GM23338 (cell line): ENCODE data around the gene RPS2. TPM values are rescaled to one million over a fixed set of nuclear protein-coding genes. Genes with fewer than 3 reads are reported as not detected.

Experiments
- ATAC-seq: fragments of 200-7000 bp; cut with Tn5 transposase; 3 replicates; pipeline ENCODE4 v1.9.1; 2020
- DNase-seq: peaks from one replicate; pipeline ENCODE4 v3.0.0-alpha.2; 2015; ENCODE audit warnings: low spot score
- H2AFZ ChIP-seq: fragments of 200-600 bp; sonication (generic); 2 replicates; pipeline ENCODE4 v1.8.0; 2016; ENCODE audit warnings: antibody characterized with exemption, mild to moderate bottlenecking, moderate library complexity
- H3F3A ChIP-seq: fragments of 200-600 bp; sonication (generic); replicated peaks from 2 replicates; pipeline ENCODE4 v1.8.0; 2017; ENCODE audit warnings: antibody characterized with exemption, mixed run types, low read depth
- H3K27ac ChIP-seq: fragments of 200-600 bp; sonication (generic); 2 replicates; pipeline ENCODE4 v1.6.1; 2016; ENCODE audit warnings: low read depth
- H3K27me3 ChIP-seq: fragments of 200-600 bp; sonication (generic); 2 replicates; pipeline ENCODE4 v1.8.0; 2016; ENCODE audit warnings: mild to moderate bottlenecking, mixed run types, moderate library complexity; ENCODE audit not compliant: insufficient read depth
- H3K36me3 ChIP-seq: fragments of 200-600 bp; sonication (generic); 2 replicates; pipeline ENCODE4 v1.8.0; 2016; ENCODE audit warnings: mild to moderate bottlenecking; ENCODE audit not compliant: insufficient read depth
- H3K4me1 ChIP-seq: fragments of 200-600 bp; sonication (generic); 2 replicates; pipeline ENCODE4 v1.8.0; 2016; ENCODE audit warnings: mild to moderate bottlenecking, moderate library complexity; ENCODE audit not compliant: insufficient read depth
- H3K4me2 ChIP-seq: fragments of 200-600 bp; sonication (generic); 2 replicates; pipeline ENCODE4 v1.7.1; 2017; ENCODE audit warnings: mixed run types
- H3K4me3 ChIP-seq: fragments of 200-600 bp; sonication (generic); 2 replicates; pipeline ENCODE4 v1.6.1; 2016; ENCODE audit warnings: mixed run types
- H3K79me2 ChIP-seq: fragments of 200-600 bp; sonication (generic); replicated peaks from 2 replicates; pipeline ENCODE4 v1.8.0; 2017; ENCODE audit warnings: mild to moderate bottlenecking; ENCODE audit not compliant: insufficient read depth
- H3K9me2 ChIP-seq: fragments of 200-600 bp; sonication (generic); 2 replicates; pipeline ENCODE4 v1.8.0; 2017; ENCODE audit not compliant: insufficient read depth
- H4K20me1 ChIP-seq: fragments of 200-600 bp; sonication (generic); replicated peaks from 2 replicates; pipeline ENCODE4 v1.8.0; 2017; ENCODE audit warnings: mild to moderate bottlenecking; ENCODE audit not compliant: insufficient read depth
- H3K27ac Mint-ChIP-seq: 2 replicates; pipeline ENCODE4 v1.8.0; 2020; ENCODE audit warnings: inconsistent platforms, mild to moderate bottlenecking, moderate library complexity, mixed read lengths
- H3K27me3 Mint-ChIP-seq: 3 replicates; pipeline ENCODE4 v1.8.0; 2022; ENCODE audit warnings: low read depth, mild to moderate bottlenecking, moderate library complexity, mixed read lengths, inconsistent platforms; ENCODE audit not compliant: insufficient read depth, poor library complexity
- H3K36me3 Mint-ChIP-seq: 3 replicates; pipeline ENCODE4 v1.8.0; 2021; ENCODE audit warnings: low read depth, mild to moderate bottlenecking, inconsistent platforms, moderate library complexity, mixed read lengths
- H3K4me1 Mint-ChIP-seq: 3 replicates; pipeline ENCODE4 v1.8.0; 2020; ENCODE audit warnings: mild to moderate bottlenecking, inconsistent platforms, mixed read lengths
- H3K4me3 Mint-ChIP-seq: 3 replicates; pipeline ENCODE4 v1.8.0; 2021; ENCODE audit warnings: moderate library complexity, mild to moderate bottlenecking, inconsistent platforms, mixed read lengths
- H3K9me3 Mint-ChIP-seq: 3 replicates; pipeline ENCODE4 v1.8.0; 2020; ENCODE audit warnings: moderate library complexity, mild to moderate bottlenecking, inconsistent platforms, mixed read lengths
- CREB1 ChIP-seq: fragments of 250-450 bp; sonication (Bioruptor Pico); IDR thresholded peaks from 2 replicates; pipeline ENCODE4 v1.5.0; 2020; ENCODE audit warnings: low read depth, mild to moderate bottlenecking, moderate library complexity
- ETS1 ChIP-seq: IDR thresholded peaks from 2 replicates; pipeline ENCODE4 v1.6.1; 2016; ENCODE audit warnings: antibody characterized with exemption
- EZH2 ChIP-seq: fragments of 200-600 bp; sonication (generic); IDR thresholded peaks from one replicate; pipeline ENCODE4 v1.8.0; 2017; ENCODE audit warnings: antibody characterized with exemption, mild to moderate bottlenecking, low read depth; ENCODE audit not compliant: unreplicated experiment
- EZH2phosphoT487 ChIP-seq: fragments of 200-600 bp; sonication (generic); IDR thresholded peaks from one replicate; pipeline ENCODE4 v1.8.1; 2018; ENCODE audit warnings: antibody characterized with exemption; ENCODE audit not compliant: unreplicated experiment
- JUNB ChIP-seq: IDR thresholded peaks from one replicate; pipeline ENCODE4 v1.6.1; 2016; ENCODE audit warnings: antibody characterized with exemption; ENCODE audit not compliant: unreplicated experiment
- NANOG ChIP-seq: IDR thresholded peaks from 2 replicates; pipeline ENCODE4 v1.6.1; 2016; ENCODE audit warnings: antibody characterized with exemption, borderline replicate concordance
- POLR2AphosphoS5 ChIP-seq: IDR thresholded peaks from 2 replicates; pipeline ENCODE4 v1.6.1; 2016; ENCODE audit warnings: antibody characterized with exemption, low read depth
- REST ChIP-seq: IDR thresholded peaks from one replicate; pipeline ENCODE4 v1.6.1; 2018; ENCODE audit warnings: antibody characterized with exemption; ENCODE audit not compliant: unreplicated experiment
- STAT1 ChIP-seq: IDR thresholded peaks from one replicate; pipeline ENCODE4 v1.6.1; 2016; ENCODE audit warnings: antibody characterized with exemption; ENCODE audit not compliant: unreplicated experiment
- ZNF114 ChIP-seq: fragments of 250-450 bp; sonication (Bioruptor Pico); IDR thresholded peaks from 2 replicates; pipeline ENCODE4 v1.5.0; 2020; ENCODE audit warnings: mild to moderate bottlenecking, moderate library complexity
- ZNF331 ChIP-seq: fragments of 250-450 bp; sonication (Bioruptor Pico); IDR thresholded peaks from 2 replicates; pipeline ENCODE4 v1.5.0; 2020; ENCODE audit warnings: low read depth, mild to moderate bottlenecking, moderate library complexity
- ZNF462 ChIP-seq: fragments of 250-450 bp; sonication (Bioruptor Pico); IDR thresholded peaks from 2 replicates; pipeline ENCODE4 v1.5.0; 2020; ENCODE audit warnings: mild to moderate bottlenecking, moderate library complexity
- polyA plus RNA-seq: library from polyadenylated mRNA; unstranded; fragments of >200 nt; fragmentation: Nextera tagmentation; extraction: Ambion mirVana; gene quantifications from 2 replicates; pipeline ENCODE4 v1.2.1, GENCODE V29; 2016
- total RNA-seq: library from RNA; depleted of rRNA; stranded (reverse); fragments of >200 nt; shearing (Covaris generic); gene quantifications from 2 replicates; pipeline ENCODE4 v1.2.3, GENCODE V29; 2014
- TF ChIP-seq, protein P1 (sequence below), 2 experiments: fragments of 200-600 bp in 1 of 2; sonication (generic) in 1 of 2; conservative IDR thresholded peaks; 2 replicates each; pipeline versions ENCODE4 v1.5.1 to v1.6.1; 2016 to 2017; ENCODE audit warnings: antibody characterized with exemption in 2 of 2, low read depth in 2 of 2, mild to moderate bottlenecking in 2 of 2, moderate library complexity in 1 of 2

The RPS2 gene
- total and polyA plus RNA-seq, 2 experiments from 2014 or later: 3,786 to 3,992 TPM

DNA sequence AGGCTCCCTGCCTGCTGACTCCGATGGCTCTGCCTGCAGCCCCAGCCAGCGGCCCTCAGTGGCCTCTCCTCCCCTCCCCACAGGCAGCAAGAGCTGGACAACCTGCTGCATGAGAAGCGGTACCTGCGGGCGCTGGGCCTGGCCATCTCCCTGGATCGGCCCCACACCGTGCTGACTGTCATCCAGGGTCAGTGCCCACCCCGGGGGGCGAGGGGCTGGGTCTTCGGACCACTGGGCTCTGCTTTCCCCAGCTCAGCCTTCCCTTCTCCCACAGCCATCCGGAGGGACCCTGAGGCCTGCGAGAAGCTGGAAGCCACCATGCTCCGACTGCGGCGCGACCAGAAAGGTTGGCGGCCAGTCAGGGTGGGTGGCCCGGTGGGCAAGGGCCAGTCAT, 13.2 kb upstream of the RPS2 start:
- H3K4me1 ChIP-seq: peaks cover 18% of the 10 kb centered on the region
- H2AFZ ChIP-seq: no peak overlapping the region
- H3K27me3 Mint-ChIP-seq: peaks cover 37% of the 10 kb centered on the region
- H3K9me3 Mint-ChIP-seq: no peaks in the 10 kb centered on the region
- H3K36me3 ChIP-seq: no peaks in the 10 kb centered on the region
- H4K20me1 ChIP-seq: no peaks in the 10 kb centered on the region; the same call in none of the 2 replicates
- H3K27me3 ChIP-seq: peaks cover 32% of the 10 kb centered on the region
- H3K27ac ChIP-seq: no peak overlapping the region
- H3K79me2 ChIP-seq: peaks cover 9% of the 10 kb centered on the region
- H3F3A ChIP-seq: peaks cover 18% of the 10 kb centered on the region
- no peak overlapping the region for H3K4me3 Mint-ChIP-seq
- H3K4me1 Mint-ChIP-seq: peaks cover 17% of the 10 kb centered on the region
- H3K27ac Mint-ChIP-seq: no peak overlapping the region
- no peak for DNase-seq
- TF ChIP-seq ETS1: no peak
- TF ChIP-seq, protein P1, sequence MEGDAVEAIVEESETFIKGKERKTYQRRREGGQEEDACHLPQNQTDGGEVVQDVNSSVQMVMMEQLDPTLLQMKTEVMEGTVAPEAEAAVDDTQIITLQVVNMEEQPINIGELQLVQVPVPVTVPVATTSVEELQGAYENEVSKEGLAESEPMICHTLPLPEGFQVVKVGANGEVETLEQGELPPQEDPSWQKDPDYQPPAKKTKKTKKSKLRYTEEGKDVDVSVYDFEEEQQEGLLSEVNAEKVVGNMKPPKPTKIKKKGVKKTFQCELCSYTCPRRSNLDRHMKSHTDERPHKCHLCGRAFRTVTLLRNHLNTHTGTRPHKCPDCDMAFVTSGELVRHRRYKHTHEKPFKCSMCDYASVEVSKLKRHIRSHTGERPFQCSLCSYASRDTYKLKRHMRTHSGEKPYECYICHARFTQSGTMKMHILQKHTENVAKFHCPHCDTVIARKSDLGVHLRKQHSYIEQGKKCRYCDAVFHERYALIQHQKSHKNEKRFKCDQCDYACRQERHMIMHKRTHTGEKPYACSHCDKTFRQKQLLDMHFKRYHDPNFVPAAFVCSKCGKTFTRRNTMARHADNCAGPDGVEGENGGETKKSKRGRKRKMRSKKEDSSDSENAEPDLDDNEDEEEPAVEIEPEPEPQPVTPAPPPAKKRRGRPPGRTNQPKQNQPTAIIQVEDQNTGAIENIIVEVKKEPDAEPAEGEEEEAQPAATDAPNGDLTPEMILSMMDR (conservative IDR thresholded peaks at IDR 0.05; ENCODE audit: low read depth in 2 of 2): no peak
- no peak for TF ChIP-seq CREB1 (CRISPR knock-in tag)
- TF ChIP-seq ZNF114: no peak
- no peak for TF ChIP-seq NANOG
- no peak for TF ChIP-seq ZNF462 (CRISPR knock-in tag)
- TF ChIP-seq EZH2phosphoT487: no peak
- no peak for TF ChIP-seq POLR2AphosphoS5
- no peak for TF ChIP-seq JUNB
- TF ChIP-seq REST: no peak
- no peak for TF ChIP-seq STAT1
- no peak for TF ChIP-seq ZNF331 (CRISPR knock-in tag)
- TF ChIP-seq EZH2: no peak
- no peak overlapping the region for H3K4me3 ChIP-seq
- H3K36me3 Mint-ChIP-seq: peaks cover 12% of the 10 kb centered on the region
- no peak for ATAC-seq
- no peaks in the 10 kb centered on the region for H3K9me2 ChIP-seq
- no peak overlapping the region for H3K4me2 ChIP-seq
